ENCODE measurements around the gene RBM28. TPM values are rescaled to one million over a fixed set of nuclear protein-coding genes. Genes with fewer than 3 reads are reported as not detected.

The RBM28 gene
- total RNA-seq, 1 experiment from 2014 or later = 70.0 TPM

DNA sequence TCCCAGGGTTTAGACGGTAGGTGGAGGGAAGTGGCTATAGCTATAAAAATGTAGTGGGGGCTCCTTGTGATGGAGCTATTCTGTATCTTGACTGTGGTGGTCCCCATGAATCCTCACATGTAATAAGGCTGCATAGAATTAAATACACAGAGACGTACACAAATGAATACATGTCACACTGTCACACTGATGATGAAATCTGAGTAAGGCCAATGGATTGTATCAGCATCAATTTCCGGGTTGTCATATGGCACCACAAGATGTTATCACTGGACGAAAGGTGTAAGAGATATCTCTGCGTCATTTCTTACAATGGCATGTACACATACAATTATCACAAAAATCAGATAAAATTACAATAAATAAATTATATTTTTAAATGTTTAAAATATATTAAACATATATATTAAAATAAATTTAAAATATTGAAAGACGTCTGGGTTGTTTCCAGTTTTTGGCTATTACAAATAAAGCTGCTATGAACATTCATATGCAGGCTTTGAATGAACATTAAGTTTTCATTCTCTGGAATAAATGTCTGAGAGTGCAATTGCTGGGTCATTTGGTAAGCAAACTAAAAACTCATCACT, 64.5 kb downstream of the RBM28 start:
- no peak overlapping the region for H3K27ac ChIP-seq (ENCODE audit: insufficient read length, low read depth, low read length)
- no peak overlapping the region for H3T11ph ChIP-seq (ENCODE audit: low read length)
- no peak overlapping the region for H2BK15ac ChIP-seq (ENCODE audit: low read depth, low read length)
- H3K18ac ChIP-seq (ENCODE audit: insufficient read length, low read depth, low read length) = no peak overlapping the region
- no peak overlapping the region for H2BK12ac ChIP-seq (ENCODE audit: insufficient read length, low read depth, low read length)
- Mint-ChIP-seq H3K27me3 (ENCODE audit: low read depth) (peaks cover 17% of the 10 kb centered on the region), H3K27ac (no peak overlapping the region), H3K4me3 (no peak overlapping the region), H3K9me3 (peaks cover 12 to 17% of the 10 kb centered on the region in 2 experiments), H3K4me1 (peaks cover 15 to 17% of the 10 kb centered on the region in 2 experiments), H3K36me3 (ENCODE audit: insufficient read depth in 1 of 3, low read depth in 3 of 3) (peaks cover 11 to 23% (median 15%) of the 10 kb centered on the region in 3 experiments)
- no peak overlapping the region for H2AFZ ChIP-seq (ENCODE audit: low read length)
- H3K56ac ChIP-seq (ENCODE audit: insufficient read length, low read depth, low read length) = no peak overlapping the region
- H3K23ac ChIP-seq (ENCODE audit: insufficient read length, low read depth, low read length) = no peak overlapping the region
- no peak overlapping the region for H2BK5ac ChIP-seq (ENCODE audit: insufficient read length, low read length)
- no peaks in the 10 kb centered on the region for H4K20me1 ChIP-seq (ENCODE audit: control insufficient read depth, insufficient read depth, insufficient read length)
- H3K14ac ChIP-seq (ENCODE audit: insufficient read depth, low read length) = no peak overlapping the region
- H3K79me2 ChIP-seq (ENCODE audit: insufficient read depth, low read length) = no peaks in the 10 kb centered on the region
- no peaks in the 10 kb centered on the region for H3K9me3 ChIP-seq (ENCODE audit: control insufficient read depth, low read depth, low read length)
- H4K5ac ChIP-seq (ENCODE audit: insufficient read length, low read depth, low read length) = no peak overlapping the region
- H3K23me2 ChIP-seq (ENCODE audit: insufficient read length, low read depth, low read length, poor library complexity, severe bottlenecking) = no peaks in the 10 kb centered on the region
- H3K79me1 ChIP-seq (ENCODE audit: insufficient read depth, low read depth, low read length, poor library complexity, severe bottlenecking) = no peaks in the 10 kb centered on the region
- H2AK5ac ChIP-seq (ENCODE audit: insufficient read length, low read length) = no peak overlapping the region
- H2BK20ac ChIP-seq (ENCODE audit: low read depth, low read length, poor library complexity, severe bottlenecking) = no peak overlapping the region
- no peak overlapping the region for H3K4ac ChIP-seq (ENCODE audit: low read depth, low read length)
- H3K4me2 ChIP-seq (ENCODE audit: insufficient read depth, insufficient read length, low read length) = no peak overlapping the region
- H3K27me3 ChIP-seq (ENCODE audit: insufficient read depth, low read length) = no peaks in the 10 kb centered on the region
- H3K4me1 ChIP-seq (ENCODE audit: insufficient read depth, low read length) = no peaks in the 10 kb centered on the region
- no peak overlapping the region for H3K9ac ChIP-seq (ENCODE audit: extremely low read depth, insufficient read length, low read length)
- H4K8ac ChIP-seq (replicated peaks; ENCODE audit: insufficient read length, low read depth, low read length) = no peak overlapping the region
- WGBS (ENCODE audit: extremely low coverage, insufficient read length, low lambda C conversion rate) = no CpG with 5 or more reads among the region's 6 CpGs
- TF ChIP-seq, protein P1, sequence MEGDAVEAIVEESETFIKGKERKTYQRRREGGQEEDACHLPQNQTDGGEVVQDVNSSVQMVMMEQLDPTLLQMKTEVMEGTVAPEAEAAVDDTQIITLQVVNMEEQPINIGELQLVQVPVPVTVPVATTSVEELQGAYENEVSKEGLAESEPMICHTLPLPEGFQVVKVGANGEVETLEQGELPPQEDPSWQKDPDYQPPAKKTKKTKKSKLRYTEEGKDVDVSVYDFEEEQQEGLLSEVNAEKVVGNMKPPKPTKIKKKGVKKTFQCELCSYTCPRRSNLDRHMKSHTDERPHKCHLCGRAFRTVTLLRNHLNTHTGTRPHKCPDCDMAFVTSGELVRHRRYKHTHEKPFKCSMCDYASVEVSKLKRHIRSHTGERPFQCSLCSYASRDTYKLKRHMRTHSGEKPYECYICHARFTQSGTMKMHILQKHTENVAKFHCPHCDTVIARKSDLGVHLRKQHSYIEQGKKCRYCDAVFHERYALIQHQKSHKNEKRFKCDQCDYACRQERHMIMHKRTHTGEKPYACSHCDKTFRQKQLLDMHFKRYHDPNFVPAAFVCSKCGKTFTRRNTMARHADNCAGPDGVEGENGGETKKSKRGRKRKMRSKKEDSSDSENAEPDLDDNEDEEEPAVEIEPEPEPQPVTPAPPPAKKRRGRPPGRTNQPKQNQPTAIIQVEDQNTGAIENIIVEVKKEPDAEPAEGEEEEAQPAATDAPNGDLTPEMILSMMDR (conservative IDR thresholded peaks at IDR 0.05) = no peak
- H4K91ac ChIP-seq (ENCODE audit: insufficient read length, low read depth, low read length) = no peak overlapping the region
- no peak overlapping the region for H2BK120ac ChIP-seq (ENCODE audit: low read depth, low read length, poor library complexity, severe bottlenecking)
- no peak for DNase-seq
